ENCODE data around the gene TM4SF18.

GRCh38 chr3:149342413-149343380 lies 9.3 kb upstream of the TM4SF18 start:
- TF ChIP-seq EZH2 (IDR thresholded peaks at IDR 0.05; ENCODE audit: borderline replicate concordance) (no peak), CTCF (IDR thresholded peaks at IDR 0.05; ENCODE audit: poor library complexity) (no peak)

Measured in hepatocyte (in vitro differentiated cells).